Skeletal muscle tissue (tissue), 4 donors: ENCODE data around the gene DGUOK. TPM values are rescaled to one million over a fixed set of nuclear protein-coding genes. Genes with fewer than 3 reads are reported as not detected.

ENCODE experiments used
- H3K27ac ChIP-seq: one replicate; pipeline ENCODE4 v1.7.0; 2013; ENCODE audit warnings: mild to moderate bottlenecking, low read depth, low read length, inconsistent platforms
- H3K27me3 ChIP-seq, 3 donors: one replicate each; pipeline ENCODE4 v1.7.0; 2013; ENCODE audit warnings: low read length in 3 of 3; ENCODE audit not compliant: control insufficient read depth in 3 of 3, insufficient read depth in 3 of 3
- H3K36me3 ChIP-seq, 3 donors: one replicate each; pipeline ENCODE4 v1.7.0; 2013; ENCODE audit warnings: low read length in 3 of 3; ENCODE audit not compliant: control insufficient read depth in 3 of 3, insufficient read depth in 3 of 3
- H3K4me1 ChIP-seq, 3 donors: one replicate each; pipeline ENCODE4 v1.7.0; 2013; ENCODE audit warnings: low read length in 3 of 3, mild to moderate bottlenecking in 3 of 3; ENCODE audit not compliant: control insufficient read depth in 3 of 3, insufficient read depth in 3 of 3
- H3K4me3 ChIP-seq, 3 donors: one replicate each; pipeline ENCODE4 v1.7.0; 2013; ENCODE audit warnings: low read length in 3 of 3
- H3K9ac ChIP-seq, 3 donors: one replicate each; pipeline ENCODE4 v1.7.0; 2013; ENCODE audit warnings: low read length in 3 of 3, mild to moderate bottlenecking in 3 of 3, moderate library complexity in 2 of 3, low read depth in 1 of 3
- H3K9me3 ChIP-seq, 3 donors: one replicate each; pipeline ENCODE4 v1.7.0; 2013; ENCODE audit warnings: low read length in 3 of 3; ENCODE audit not compliant: control insufficient read depth in 3 of 3
- total RNA-seq: library from RNA; depleted of rRNA; stranded (reverse); fragments of >200 nt; gene quantifications from one replicate; pipeline ENCODE4 v1.2.3, GENCODE V29; 2014
- donor health status: Osteomylitis.

DGUOK gene
- total RNA-seq, 1 donor from 2014 or later: 32.4 TPM

DNA sequence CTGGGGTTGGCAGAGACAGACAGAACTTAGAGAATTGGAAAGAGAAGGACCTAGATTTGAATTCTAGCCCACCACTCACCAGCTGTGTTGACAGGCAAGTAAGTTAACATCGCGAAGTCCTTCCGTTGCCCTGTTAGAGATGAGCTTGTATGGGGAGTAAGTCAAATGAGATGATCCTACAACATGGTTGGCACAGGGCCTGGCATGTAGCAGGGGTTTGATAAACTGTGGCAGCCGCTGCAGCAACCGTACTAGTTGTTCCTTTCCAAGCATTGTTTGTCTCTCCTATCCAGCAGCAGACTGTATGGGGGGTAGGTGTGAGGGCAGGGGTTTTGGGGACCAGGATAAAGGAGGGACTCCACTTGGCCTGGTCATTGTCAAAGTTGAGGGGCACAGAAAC, 74.0 kb downstream of the DGUOK start:
- H3K4me1 ChIP-seq: peaks cover 16 to 30% (median 29%) of the 10 kb centered on the region in 3 donors

DNA sequence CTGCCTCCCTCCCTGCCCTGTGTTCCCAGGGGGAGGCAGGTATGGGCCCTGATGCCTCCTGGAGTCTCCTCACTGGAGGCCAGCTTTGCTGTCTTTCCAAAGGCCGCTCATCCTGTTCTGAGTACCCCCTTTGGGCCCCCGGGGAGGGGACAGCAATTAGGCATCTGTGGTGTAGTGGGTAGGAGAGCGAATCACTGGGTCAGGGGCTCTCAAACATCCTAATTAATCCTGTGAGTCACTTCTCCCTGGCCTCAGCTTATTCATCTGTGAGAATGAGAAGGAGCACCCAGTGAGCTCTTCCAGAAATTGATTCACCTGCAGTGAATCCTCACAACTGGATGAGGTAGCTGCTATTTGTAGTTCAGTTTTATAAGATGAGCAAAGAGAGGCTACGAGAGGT, 74.4 kb downstream of the DGUOK start:
- Histone ChIP-seq H3K36me3 (no peaks in the 10 kb centered on the region), H3K9ac (no peak overlapping the region), H3K4me1 (peaks cover 16 to 33% (median 33%) of the 10 kb centered on the region in 3 donors), H3K27ac (no peak overlapping the region), H3K27me3 (no peaks in the 10 kb centered on the region), H3K9me3 (no peaks in the 10 kb centered on the region), H3K4me3 (no peak overlapping the region)

More for the DNA sequence above, 74.0 kb downstream of the DGUOK start:
- H3K27ac ChIP-seq: no peak overlapping the region
- H3K4me3 ChIP-seq: no peak overlapping the region
- H3K9ac ChIP-seq: no peak overlapping the region
- H3K9me3 ChIP-seq: no peaks in the 10 kb centered on the region
- no peaks in the 10 kb centered on the region for H3K36me3 ChIP-seq
- no peaks in the 10 kb centered on the region for H3K27me3 ChIP-seq

DNA sequence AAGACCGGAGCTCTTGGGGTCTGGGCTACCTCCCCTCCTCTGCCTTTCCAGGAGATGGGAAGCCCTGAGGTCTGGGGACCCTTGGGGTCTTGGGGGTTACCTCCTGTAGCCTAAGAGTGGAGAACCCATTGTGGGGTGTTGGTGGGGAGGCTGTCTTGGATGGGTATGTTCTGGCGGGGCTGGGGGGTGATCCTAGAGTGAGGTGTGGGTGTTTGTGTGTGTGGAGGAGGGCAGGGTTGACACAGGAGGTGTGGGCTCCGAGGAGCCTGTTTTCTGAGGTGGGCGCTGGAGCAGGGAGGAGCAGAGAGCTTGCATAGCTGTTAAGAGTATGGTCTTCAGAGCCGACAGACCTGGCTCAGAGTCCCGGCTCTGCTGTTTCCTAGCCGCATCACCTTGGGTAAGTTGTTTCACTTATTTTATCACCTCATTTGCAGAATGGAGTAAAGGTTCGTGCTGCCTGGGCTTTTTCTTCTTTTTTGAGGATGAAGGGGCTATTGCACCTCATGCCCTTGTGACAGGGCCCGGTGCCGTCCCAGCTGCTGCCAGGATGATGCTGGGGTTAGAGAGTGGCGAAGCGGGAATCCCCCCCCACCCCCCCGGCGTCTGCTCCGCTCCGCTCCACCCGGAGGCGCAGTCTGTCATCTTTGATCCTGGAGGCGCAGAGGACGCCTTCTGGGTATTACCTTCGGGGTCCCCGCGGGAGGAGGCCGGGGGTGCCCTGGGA, 75.3 kb downstream of the DGUOK start:
- Histone ChIP-seq H3K27me3 (no peaks in the 10 kb centered on the region), H3K4me3 (peak overlapping the region; percentile 41 to 81 (median 47)), H3K36me3 (no peaks in the 10 kb centered on the region), H3K27ac (no peak overlapping the region), H3K9ac (peak overlapping the region in 1 of 3 donors; percentile 54), H3K9me3 (no peaks in the 10 kb centered on the region), H3K4me1 (peaks cover 16 to 39% (median 36%) of the 10 kb centered on the region in 3 donors)

- H3K4me1 ChIP-seq: peaks cover 16 to 39% (median 36%) of the 10 kb centered on the region in 3 donors
- no peak overlapping the region for H3K27ac ChIP-seq
- peak overlapping the region; percentile 52 to 74 (median 72) for H3K9ac ChIP-seq
- no peaks in the 10 kb centered on the region for H3K27me3 ChIP-seq
- H3K36me3 ChIP-seq: no peaks in the 10 kb centered on the region
- peak overlapping the region; percentile 74 to 81 (median 79) for H3K4me3 ChIP-seq
- H3K9me3 ChIP-seq: no peaks in the 10 kb centered on the region
Observed at GRCh38 chr2:74002505-74003421, 76.1 kb downstream of the DGUOK start.

GRCh38 chr2:74003494-74004211, 77.0 kb downstream of the DGUOK start:
- Histone ChIP-seq H3K4me3 (peak overlapping the region in 1 of 3 donors; percentile 14), H3K27ac (no peak overlapping the region), H3K9ac (peak overlapping the region in 1 of 3 donors; percentile 50), H3K4me1 (peaks cover 17 to 40% (median 37%) of the 10 kb centered on the region in 3 donors), H3K9me3 (no peaks in the 10 kb centered on the region), H3K36me3 (no peaks in the 10 kb centered on the region), H3K27me3 (no peaks in the 10 kb centered on the region)

- Histone ChIP-seq H3K36me3 (no peaks in the 10 kb centered on the region), H3K4me3 (no peak overlapping the region), H3K4me1 (peaks cover 25 to 49% (median 45%) of the 10 kb centered on the region in 3 donors)
Observed at GRCh38 chr2:74004212-74005182, 77.8 kb downstream of the DGUOK start.

GRCh38 chr2:74005786-74006185, 79.1 kb downstream of the DGUOK start:
- Histone ChIP-seq H3K4me3 (no peak overlapping the region), H3K36me3 (no peaks in the 10 kb centered on the region), H3K27me3 (no peaks in the 10 kb centered on the region), H3K27ac (no peak overlapping the region), H3K9ac (no peak overlapping the region), H3K9me3 (no peaks in the 10 kb centered on the region), H3K4me1 (peaks cover 31 to 54% (median 49%) of the 10 kb centered on the region in 3 donors)

More at GRCh38 chr2:74004212-74005182, 77.8 kb downstream of the DGUOK start:
- Histone ChIP-seq H3K27me3 (no peaks in the 10 kb centered on the region), H3K27ac (no peak overlapping the region), H3K9me3 (no peaks in the 10 kb centered on the region), H3K9ac (peak overlapping the region in 1 of 3 donors; percentile 50)

GRCh38 chr2:74006459-74006858, 79.8 kb downstream of the DGUOK start:
- Histone ChIP-seq H3K27me3 (no peaks in the 10 kb centered on the region), H3K4me3 (no peak overlapping the region), H3K27ac (no peak overlapping the region), H3K9me3 (no peaks in the 10 kb centered on the region), H3K36me3 (no peaks in the 10 kb centered on the region), H3K9ac (peak overlapping the region in 1 of 3 donors; percentile 23), H3K4me1 (peaks cover 31 to 54% (median 44%) of the 10 kb centered on the region in 3 donors)

GRCh38 chr2:74007121-74007520, 80.4 kb downstream of the DGUOK start:
- Histone ChIP-seq H3K27ac (no peak overlapping the region), H3K9ac (no peak overlapping the region), H3K4me1 (peaks cover 28 to 50% (median 41%) of the 10 kb centered on the region in 3 donors), H3K4me3 (no peak overlapping the region), H3K36me3 (no peaks in the 10 kb centered on the region), H3K27me3 (no peaks in the 10 kb centered on the region), H3K9me3 (no peaks in the 10 kb centered on the region)
